ENCODE measurements around the gene DLG4.
A peak's percentile ranks its signal among the peaks of the same experiment; 100 is the strongest.

The DLG4 gene

DNA sequence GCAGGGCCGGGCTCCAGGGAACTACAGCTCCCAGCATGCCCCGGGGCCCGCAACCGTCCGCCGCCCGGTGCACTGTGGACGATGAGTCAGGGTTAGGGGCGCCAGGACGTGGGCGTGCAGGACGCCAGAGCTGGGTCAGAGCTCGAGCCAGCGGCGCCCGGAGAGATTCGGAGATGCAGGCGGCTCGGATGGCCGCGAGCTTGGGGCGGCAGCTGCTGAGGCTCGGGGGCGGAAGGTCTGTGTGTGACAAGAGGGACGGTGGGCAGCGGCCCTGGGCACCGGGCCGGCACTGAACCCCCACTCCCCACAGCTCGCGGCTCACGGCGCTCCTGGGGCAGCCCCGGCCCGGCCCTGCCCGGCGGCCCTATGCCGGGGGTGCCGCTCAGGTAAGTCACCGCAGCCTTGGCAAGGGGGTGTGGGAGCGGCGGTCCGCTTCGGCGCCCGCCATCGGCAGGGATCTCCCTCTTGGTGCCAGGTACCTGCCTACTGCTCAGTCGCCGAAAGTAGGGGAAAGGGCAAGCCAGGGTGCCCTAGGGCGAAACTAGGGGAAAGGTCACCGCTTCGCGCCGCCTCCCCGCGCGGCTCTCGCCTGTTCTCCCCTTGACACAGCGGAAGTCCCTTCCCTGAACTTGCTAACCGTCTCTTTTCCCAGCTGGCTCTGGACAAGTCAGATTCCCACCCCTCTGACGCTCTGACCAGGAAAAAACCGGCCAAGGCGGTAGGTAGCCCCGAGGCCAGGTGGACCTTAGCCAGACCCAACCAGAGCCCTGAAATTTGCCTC, at the start of gene DLG4, which contains the start of gene ACADVL:
DLG4 (minus strand) TSS at position 25 of the 781 bp plus-strand sequence.
ACADVL (plus strand) TSS at position 127 of the 781 bp plus-strand sequence; CDS start at position 174, 47 bp downstream.
- DNase-seq, result peak; percentile 85

DNA sequence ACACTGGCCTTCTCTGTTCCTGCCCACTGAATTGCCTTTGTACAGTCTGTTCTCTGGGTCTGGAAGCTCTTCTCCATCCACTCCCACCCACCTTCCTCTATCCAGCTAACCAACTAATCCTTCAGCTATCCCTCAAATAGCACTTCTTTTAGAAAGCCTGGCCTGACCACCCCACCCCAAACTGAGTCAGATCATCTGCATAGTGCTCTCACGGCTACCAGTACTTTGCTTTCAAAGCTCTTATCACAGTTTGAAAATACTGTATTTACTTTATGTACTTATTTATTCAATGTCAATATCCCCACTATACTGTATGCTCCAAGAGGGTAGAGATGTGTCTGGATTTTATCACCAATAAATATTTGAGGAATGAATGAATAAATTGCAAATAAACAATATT, 47.1 kb upstream of the DLG4 start:
- no peak for DNase-seq

DNA sequence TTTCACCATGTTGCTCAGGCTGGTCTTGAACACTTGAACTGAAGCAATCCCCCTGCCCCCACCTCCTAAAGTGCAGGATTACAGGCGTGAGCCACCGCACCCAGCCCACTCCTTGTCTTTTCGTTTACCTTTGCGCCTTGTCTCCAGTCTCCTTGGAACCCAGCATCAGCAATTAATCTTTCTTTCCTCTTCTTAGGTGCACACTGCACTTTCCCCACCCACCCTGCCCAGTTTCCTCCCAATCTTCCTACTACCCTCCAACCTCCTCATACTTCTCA, 44.1 kb upstream of the DLG4 start:
- DNase-seq, result no peak

DNA sequence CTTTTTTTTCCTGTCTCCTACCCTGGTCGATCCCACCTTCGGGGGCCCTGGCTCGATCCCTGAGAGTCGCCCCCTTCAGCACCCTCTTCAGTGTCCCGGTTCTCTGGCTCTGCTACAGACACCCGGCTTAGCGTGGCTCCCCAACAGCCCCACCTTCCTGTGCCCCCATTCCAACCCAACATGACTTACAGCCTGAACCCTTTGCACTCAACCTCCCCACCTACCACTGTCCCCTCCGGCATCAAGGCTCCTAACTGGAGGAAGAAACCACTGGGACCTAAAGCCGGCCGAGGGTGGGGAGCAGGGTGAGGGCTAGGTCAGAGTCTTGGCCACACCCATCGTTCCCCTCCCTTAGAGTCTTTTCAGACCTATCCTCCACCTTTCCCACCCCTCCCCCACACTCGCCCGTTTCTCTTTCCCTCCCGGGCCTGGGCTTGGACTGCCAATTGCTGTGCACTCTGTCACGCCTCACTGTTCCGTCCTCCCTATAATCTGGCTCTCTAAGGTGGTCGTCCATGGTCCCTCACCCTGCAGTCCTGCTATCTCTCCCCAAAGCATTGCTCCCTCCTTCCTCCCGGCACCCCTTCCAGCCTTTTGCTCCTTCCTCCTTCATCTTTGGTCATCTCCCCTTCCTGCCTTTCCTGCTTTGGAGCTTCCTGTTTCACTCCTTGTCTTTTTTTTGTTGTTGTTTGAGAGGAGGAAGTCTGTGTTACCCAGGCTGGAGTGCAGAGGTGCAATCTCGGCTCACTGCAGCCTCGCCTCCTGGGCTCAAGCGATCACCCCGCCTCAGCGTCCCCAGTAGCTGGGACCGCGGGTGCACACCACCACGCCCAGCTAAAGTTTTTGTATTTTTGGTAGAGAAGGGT, 43.5 kb upstream of the DLG4 start:
- peak; percentile 35 for DNase-seq

DNA sequence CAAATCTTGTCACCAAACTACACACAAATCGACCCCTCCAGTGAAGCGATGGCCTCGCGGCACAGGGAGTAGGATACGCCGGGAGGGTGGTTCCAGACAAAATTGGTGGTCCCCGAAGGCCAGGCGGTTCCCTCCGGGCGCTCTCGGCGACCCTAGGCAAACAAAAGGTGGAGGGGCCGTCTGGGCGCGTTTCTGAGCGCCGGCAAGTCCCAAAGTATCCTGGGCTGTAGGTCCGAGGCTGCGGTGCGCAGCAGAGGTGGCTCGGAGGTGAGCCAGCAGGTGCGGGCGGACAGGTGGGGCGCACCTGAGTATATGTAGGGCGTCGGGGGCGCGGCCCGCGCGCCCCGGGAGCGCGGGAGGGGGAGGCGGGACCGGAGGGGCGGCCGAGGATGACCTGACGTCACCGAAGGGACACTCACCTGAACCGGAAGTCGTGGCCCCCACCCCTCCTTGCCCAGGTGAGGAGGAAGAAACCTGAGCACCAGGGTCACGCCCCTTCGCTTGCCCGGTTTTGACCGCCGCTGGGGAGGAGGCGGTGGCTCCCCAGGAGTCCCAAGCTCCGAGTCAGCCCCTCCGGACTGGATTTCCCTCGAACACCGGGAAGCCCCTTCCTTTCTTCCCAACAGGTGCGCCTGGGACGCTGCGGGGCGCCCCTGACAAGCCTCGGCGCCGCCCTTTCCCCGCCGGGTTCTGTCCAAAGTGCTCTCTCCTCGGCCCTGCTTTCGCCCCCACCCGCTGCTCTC, 42.7 kb upstream of the DLG4 start, which contains the start of gene CLDN7:
CLDN7 (minus strand) TSS at position 287 of the 743 bp plus-strand sequence. CDS start 435 bp downstream, outside the sequence.
- DNase-seq, result no peak

DNA sequence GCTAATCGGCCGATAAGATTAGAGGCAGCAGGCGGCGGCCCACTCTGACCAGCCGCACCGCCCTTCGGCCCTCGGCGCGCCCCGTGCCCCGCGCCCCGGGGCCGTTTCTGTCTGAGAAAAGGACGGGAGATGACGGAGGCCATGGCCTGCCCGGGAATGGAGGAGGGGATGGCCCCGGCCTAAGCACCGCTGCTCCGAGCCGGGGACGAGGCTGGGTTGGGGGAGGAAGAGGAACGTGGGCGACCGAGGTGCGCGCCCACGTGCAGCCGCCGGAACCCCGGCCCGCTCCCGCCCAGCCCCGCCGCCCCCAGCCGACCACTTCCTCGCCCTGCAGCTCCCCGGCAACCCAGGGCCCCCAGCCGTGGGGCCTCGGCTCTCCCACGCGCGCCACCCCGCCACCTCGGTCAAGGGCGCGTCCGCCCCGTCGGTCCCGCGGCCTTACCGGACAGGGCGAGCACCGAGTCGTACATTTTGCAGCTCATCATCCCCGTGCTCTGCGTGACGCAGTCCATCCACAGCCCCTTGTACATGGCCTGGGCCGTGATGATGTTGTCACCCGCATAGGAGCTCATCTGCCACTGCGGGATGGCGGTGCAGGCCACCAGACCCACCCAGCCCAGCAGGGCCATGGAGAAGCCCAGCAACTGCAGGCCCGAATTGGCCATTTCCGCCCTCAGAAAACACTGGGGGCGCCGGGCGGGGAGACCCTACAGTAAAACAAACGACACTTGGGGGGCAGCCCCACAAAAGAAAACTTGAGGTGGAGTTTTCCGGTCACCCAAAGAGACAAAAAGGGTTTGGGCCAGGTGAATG, 41.9 kb upstream of the DLG4 start:
- peak; percentile 14 for DNase-seq

DNA sequence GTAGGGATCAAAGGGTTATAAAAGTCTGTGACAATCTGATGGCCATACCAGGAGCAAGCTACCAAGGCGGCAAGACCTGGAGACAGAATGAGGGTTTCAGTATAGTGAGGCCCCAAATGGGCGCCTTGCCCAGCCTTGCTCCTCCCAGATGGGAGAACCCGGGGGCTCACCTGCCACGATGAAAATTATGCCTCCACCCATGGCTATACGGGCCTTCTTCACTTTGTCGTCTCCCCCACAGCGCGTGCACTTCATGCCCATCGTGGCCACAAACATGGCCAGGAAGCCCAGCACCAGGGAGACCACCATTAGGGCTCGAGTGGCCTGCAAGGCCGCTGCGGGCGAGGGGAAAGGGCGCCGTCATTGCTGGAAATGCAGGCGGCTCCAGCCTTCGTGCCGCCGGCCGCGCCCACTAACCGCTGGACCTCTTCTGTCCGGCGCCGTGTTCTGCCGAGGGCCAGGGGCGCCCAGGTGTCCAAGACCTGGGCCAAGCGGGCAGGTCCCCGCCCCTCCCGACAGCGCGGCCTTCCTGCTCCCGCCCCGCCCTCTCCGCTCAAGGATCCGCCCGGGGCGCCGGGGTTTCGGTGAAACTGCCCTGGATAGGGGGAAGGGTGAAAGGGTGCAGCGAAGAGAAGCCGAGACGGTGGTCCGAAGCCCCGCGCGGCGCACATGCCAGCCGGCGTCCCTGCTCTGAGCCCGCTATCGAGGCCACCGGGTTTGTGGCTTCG, 41.2 kb upstream of the DLG4 start:
- peak; percentile 58 for DNase-seq

GRCh38 chr17:7260151-7260550, 40.5 kb upstream of the DLG4 start:
- DNase-seq, result no peak

GRCh38 chr17:7259555-7259889, 39.9 kb upstream of the DLG4 start:
- no peak for DNase-seq

DNA sequence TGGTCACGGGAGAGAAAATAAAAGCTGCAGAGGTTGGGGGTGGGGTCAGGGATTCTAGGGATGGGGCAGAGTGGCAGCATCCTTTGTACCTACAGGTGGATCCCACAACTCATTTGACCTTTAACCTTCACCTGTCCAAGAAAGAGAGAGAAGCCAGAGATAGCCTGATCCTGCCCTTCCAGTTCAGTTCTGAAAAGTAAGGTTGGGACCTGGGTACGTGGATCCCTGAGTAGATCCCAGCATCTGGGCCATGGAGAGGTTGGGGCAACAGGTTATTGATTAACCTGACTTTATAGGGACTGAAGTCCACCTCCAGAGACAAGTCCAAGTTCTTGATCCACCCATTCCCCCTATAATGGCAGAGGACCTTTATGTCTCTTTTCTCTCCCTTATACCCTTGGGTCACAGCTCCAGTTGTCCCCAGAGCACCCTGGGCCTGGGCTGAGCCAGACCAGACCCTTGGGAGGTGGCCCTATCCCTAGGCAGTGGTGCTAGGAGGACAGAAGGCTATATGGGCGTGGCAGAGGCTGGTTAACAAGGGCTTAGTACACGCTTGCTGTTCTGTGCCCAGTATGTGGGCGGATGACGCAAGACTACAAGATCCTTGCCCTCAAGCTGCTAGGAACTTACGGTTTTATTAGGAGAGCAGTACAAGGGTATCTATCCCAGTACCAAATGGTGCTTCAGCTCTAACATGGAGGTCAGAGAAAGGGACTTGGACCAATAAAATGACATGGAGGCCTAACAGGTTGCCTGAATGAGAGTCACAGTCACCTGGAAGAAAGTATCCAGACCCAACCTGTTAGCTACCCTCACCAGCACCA, 39.3 kb upstream of the DLG4 start:
- peak; percentile 63 for DNase-seq

DNA sequence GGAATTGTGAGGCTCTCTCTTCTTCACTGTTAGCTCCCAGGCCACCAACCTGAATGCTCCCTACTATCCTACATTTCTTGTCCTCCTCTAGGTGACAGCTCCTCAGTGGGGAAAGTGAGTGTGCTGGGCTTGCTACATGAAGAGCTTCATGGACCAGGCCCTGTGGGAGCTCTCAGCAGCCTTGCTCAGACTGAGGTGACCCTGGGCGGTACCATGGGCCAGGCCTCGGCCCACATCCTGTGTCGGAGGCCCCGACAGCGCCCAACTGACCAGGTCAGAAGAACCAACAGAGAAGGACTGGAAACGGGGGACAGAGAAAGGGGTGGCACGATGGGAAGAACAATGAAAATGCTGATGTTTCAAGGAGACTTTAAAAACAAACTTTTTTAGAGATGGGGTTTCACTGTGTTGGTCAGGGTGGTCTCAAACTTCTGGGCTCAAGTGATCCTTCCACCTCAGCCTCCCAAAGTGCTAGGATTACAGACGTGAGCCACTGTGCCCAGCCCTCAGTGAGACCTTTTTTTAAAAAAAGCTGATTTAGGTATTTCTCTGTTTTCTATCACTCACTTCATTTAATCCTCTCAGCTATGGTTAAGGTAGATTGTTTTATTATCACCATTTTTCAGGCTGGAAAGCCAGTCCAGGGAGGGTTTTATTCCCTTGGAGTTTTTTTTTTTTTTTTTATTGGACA, 37.3 kb upstream of the DLG4 start:
- no peak for DNase-seq

DNA sequence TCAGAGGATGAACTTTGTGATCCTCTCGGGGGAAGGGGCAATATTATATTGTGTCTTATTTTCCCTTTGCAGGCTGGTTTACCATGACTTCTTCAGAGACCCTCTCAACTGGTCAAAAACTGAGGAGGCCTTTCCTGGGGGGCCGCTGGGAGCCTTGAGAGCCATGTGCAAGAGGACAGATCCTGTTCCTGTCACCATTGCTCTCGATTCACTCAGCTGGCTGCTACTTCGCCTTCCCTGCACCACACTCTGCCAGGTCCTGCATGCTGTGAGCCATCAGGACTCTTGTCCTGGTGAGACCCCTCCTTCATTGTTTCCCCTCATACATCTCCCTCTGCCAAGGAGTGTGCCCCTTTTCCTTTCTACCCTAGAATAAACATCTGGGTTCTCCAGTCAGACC, 34.9 kb upstream of the DLG4 start:
- DNase-seq, result no peak

DNA sequence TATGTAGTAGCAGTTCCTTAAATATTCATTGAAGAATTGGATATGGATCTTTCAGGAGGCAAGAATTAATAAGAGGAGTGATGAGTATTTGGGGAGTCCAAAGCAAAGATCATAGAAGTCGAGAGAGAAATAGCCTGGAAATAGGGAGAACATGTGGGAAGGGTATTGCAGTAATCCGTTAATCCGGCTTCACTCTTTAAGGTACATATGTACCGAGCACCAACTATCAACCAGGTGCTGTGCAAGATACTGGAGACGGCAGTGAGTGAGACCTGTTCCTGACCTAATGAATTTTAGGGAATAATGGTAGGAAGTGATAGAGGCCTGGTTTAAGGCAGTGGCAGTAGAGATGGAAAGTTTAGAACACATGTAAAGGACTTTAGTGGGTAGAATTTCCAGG, 33.4 kb upstream of the DLG4 start:
- no peak for DNase-seq

DNA sequence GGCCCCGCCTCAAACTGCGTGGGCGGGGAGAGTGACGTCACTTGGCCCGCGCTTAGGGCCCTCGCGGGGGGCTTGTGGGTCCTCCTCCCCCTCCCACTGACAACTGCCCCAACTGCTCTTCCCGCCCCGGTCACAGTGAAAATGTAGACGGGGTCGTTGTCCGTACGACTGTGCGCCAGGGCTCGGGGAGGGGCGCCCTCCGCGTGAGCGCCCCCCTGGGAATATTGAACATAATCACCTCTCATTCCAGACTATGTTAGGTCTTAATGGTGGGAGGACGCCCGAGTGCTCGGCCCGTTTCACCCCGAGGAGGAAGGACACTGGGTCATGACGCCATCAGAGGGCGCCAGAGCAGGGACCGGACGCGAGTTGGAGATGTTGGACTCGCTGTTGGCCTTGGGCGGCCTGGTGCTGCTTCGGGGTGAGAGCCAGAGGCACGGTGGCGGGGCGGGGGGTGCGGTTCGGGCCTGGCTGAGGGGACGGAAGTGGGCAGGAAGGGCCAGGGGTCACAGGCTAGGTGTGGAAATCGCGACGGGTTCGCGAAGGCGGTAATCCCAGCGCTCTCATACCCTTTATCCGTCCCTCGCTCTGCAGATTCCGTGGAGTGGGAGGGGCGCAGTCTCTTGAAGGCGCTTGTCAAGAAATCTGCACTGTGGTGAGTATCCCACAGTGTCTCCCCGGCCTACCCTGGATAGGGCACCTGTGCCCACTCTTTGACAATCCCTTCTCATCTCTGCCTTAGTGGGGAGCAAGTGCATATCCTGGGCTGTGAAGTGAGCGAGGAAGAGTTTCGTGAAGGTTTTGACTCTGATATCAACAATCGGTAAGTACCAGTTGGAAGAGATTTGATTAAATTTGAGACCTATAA, 32.8 kb upstream of the DLG4 start, which contains the start of gene ELP5:
ELP5 (plus strand) TSS at position 40 of the 868 bp plus-strand sequence; CDS start at position 376, 336 bp downstream.
- peak; percentile 94 for DNase-seq

- peak; percentile 100 for DNase-seq
These were observed 32.1 kb upstream of the DLG4 start, which contains the start of gene CTDNEP1 for GRCh38 chr17:7251661-7252175. CTDNEP1 (minus strand) TSS chr17:7251734; CDS start chr17:7251296, 438 bp downstream.

DNA sequence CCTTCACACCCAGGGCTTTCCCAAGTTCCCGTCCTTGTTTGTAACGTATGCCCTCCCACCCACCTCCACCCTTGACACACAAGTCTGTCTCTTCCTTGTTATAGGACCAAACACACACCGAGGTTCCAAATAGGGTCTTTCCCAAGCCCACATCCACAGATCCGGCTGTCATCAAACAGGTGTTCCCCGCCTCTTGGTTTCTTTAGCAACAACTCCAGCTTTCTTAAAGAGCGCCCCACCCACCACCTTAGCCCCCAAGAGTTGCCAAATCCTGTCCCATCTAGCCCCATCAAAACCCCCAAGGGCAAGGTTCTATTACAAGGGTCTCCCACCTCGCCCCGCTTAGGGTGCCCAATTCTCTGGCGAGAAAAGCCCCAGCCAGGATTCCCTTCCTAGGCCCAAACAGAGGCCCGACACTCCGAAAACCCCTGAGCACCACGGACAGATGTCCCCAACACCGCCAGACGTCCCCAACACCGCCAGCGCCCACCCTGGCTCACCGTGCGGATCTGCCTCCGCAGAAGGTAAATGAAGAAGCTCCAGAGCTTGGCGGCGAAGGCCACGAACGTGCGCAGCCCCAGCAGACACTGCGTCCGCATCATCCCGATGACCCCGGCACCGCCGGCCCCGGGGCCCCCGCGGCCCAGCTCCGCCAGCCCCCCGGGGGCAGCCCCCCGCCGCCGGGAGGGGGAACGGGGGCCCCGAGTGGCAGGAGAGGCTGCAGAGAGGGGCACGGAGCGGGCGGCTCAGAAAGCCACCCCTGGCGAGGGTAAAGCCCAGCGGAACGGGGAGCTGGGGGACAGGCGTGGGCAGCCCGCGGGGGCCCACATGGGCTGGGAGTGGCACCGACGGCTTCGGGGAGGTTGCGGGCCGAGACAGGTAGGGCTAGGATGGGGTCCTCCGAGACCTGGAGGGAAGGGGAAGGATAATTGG, 31.3 kb upstream of the DLG4 start:
- no peak for DNase-seq

DNA sequence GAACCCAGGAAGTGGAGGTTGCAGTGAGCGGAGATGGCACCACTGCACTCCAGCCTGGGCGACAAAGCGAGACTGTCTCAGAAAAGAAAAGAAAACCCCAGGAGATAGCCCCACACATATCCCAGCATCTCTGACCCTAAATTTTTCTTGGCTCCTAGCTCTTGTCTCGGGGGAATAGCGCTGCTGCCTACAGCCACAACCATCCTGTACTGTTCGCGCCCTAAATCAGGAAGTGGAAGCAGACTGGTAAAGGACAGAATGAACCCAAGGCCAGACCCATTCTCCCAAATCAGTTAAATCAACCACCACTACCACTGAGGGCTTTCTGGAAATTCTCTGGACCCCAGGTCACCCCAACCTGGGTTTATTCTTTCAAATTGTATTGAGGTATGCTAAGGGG, 30.2 kb upstream of the DLG4 start:
- no peak for DNase-seq

- no peak for DNase-seq
These were observed 29.6 kb upstream of the DLG4 start for GRCh38 chr17:7249214-7249613.

All from hematopoietic multipotent progenitor cell treated with erythropoietin and hydrocortisone succinate and interleukin-3 and kit ligand, for 8 days (in vitro differentiated cells).